ENCODE results near the gene MOGAT2. TPM values are rescaled to one million over a fixed set of nuclear protein-coding genes. Genes with fewer than 3 reads are reported as not detected.

MOGAT2 gene
- total RNA-seq, 1 donor from 2014 or later: not detected

DNA sequence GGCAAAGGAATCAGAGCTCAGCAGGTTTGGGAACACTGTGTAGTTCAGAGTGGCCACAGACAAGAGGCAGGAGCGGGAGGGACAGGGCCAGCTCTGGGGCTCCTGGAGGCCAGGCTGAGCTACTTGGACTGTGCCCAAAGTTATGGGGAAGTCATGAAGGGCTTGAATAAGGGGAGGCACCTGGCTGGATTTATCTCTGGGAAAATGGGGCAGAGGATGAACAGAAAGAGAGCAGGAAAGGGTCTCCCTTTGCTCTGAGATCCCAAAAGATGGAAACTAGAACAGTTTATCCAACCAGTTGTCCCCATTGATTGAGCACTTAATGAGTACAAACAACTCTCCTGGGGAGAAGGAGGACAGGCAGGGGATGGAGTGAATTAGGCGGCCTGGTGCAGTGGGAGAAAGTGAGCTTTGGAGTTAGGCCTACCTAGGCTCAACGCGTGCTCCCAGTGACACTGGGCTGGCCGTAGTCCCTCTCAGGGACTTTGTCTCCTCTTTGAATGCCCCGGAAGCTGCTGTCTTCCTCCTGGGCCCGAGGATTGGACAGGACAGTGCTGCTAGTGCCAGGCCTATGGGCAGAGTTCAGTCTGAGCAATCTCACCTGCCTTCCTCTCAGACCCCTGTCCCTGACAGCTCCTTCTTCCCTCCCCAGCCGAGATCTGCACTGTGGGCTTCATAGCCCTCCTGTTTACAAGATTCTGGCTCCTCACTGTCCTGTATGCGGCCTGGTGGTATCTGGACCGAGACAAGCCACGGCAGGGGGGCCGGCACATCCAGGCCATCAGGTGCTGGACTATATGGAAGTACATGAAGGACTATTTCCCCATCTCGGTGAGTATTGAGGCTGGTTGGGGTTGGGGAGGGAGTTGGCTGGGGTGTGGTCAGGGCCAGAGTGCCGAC, 2.0 kb downstream of the MOGAT2 start:
- H3K4me3 ChIP-seq: no peak overlapping the region
- H3K9me3 ChIP-seq: no peaks in the 10 kb centered on the region
- TF ChIP-seq POLR2AphosphoS5 (IDR thresholded peaks at IDR 0.05; ENCODE audit: insufficient read depth in 1 of 2, low read depth in 1 of 2): no peak
- TF ChIP-seq, protein P1, sequence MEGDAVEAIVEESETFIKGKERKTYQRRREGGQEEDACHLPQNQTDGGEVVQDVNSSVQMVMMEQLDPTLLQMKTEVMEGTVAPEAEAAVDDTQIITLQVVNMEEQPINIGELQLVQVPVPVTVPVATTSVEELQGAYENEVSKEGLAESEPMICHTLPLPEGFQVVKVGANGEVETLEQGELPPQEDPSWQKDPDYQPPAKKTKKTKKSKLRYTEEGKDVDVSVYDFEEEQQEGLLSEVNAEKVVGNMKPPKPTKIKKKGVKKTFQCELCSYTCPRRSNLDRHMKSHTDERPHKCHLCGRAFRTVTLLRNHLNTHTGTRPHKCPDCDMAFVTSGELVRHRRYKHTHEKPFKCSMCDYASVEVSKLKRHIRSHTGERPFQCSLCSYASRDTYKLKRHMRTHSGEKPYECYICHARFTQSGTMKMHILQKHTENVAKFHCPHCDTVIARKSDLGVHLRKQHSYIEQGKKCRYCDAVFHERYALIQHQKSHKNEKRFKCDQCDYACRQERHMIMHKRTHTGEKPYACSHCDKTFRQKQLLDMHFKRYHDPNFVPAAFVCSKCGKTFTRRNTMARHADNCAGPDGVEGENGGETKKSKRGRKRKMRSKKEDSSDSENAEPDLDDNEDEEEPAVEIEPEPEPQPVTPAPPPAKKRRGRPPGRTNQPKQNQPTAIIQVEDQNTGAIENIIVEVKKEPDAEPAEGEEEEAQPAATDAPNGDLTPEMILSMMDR (IDR thresholded peaks at IDR 0.05): no peak
- no peak for TF ChIP-seq POLR2A (IDR thresholded peaks at IDR 0.05)
- H3K36me3 ChIP-seq: no peaks in the 10 kb centered on the region
- no peak overlapping the region for H3K27ac ChIP-seq
- H3K27me3 ChIP-seq: no peaks in the 10 kb centered on the region
- intact Hi-C loops (cut with DNase I): no loop called here
- DNase-seq (ENCODE audit: extremely low spot score in 2 of 2): no peak
- no peaks in the 10 kb centered on the region for H3K4me1 ChIP-seq

DNA sequence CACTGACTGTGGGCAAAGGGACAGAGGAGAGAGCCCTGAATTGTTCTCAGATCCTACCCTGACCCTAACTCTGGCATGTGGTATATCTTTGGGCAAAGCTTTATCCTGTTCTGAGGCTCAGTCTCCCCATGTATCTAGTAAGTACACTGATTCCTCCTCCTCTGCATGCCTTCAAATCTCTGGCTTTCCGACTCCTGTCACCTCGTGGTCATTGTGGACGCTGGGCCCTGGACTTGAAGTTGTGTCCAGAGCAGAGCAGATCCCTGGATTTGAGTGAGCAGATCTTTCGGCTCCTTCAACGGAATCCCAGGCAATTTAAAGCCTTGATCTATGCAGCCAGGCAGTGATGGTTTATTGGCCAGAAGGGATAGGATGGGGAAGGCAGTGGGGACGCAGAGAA, 3.0 kb downstream of the MOGAT2 start:
- H3K36me3 ChIP-seq: no peaks in the 10 kb centered on the region
- H3K9me3 ChIP-seq: no peaks in the 10 kb centered on the region
- DNase-seq (ENCODE audit: extremely low spot score in 2 of 2): no peak
- TF ChIP-seq, protein P1 (IDR thresholded peaks at IDR 0.05): no peak
- TF ChIP-seq POLR2A (IDR thresholded peaks at IDR 0.05): no peak
- TF ChIP-seq POLR2AphosphoS5 (IDR thresholded peaks at IDR 0.05; ENCODE audit: insufficient read depth in 1 of 2, low read depth in 1 of 2): no peak
- intact Hi-C loops (cut with DNase I): no loop called here
- no peak overlapping the region for H3K27ac ChIP-seq
- no peaks in the 10 kb centered on the region for H3K27me3 ChIP-seq
- no peaks in the 10 kb centered on the region for H3K4me1 ChIP-seq
- no peak overlapping the region for H3K4me3 ChIP-seq

DNA sequence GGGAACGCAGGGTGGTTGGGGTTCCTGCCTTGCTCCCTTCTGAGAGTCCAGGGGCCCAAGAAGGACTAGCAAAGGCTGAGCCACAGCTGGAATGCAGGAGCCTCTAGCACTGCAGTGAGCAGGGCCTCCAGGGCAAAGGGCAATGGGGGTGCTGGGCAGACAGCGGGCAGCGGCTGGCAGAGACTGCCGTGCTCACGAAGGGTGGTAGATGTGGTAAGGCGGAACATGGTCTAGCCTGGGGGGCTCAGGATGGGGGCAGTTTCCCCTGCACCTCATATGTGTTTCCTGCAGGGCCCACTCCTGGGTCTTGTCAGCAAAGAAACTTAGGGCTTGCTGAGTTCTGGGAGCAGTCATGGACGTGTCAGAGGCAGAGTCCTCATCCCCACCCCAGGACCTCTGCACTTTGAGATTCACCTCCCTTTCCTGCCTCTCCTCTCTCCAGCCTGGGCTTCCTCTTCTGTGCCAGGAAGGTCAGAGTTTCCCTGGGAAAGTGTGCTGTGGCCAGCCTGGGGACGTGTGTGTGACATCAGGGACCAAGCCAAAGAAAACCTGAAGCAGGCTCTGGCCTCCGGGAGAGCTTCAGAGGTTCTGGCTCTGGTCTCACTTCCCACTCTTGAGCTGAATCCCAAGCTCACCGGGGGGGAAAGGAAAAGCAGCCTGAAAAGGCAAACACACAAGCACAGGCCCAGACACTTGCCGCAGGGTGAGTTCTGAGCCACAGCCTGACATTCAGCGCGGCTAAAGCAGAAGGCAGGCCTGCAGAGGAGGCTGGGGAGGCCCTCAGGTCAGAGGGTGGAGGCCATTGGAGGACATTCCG, 4.4 kb downstream of the MOGAT2 start:
- Histone ChIP-seq H3K27ac (no peak overlapping the region), H3K4me3 (no peak overlapping the region), H3K27me3 (no peaks in the 10 kb centered on the region), H3K36me3 (no peaks in the 10 kb centered on the region), H3K4me1 (no peaks in the 10 kb centered on the region), H3K9me3 (no peaks in the 10 kb centered on the region)
- DNase-seq (ENCODE audit: extremely low spot score in 2 of 2): no peak
- TF ChIP-seq POLR2A (IDR thresholded peaks at IDR 0.05) (no peak), POLR2AphosphoS5 (IDR thresholded peaks at IDR 0.05; ENCODE audit: insufficient read depth in 1 of 2, low read depth in 1 of 2) (no peak)
- TF ChIP-seq, protein P1 (IDR thresholded peaks at IDR 0.05): no peak
- intact Hi-C loops (cut with DNase I): no loop called here

DNA sequence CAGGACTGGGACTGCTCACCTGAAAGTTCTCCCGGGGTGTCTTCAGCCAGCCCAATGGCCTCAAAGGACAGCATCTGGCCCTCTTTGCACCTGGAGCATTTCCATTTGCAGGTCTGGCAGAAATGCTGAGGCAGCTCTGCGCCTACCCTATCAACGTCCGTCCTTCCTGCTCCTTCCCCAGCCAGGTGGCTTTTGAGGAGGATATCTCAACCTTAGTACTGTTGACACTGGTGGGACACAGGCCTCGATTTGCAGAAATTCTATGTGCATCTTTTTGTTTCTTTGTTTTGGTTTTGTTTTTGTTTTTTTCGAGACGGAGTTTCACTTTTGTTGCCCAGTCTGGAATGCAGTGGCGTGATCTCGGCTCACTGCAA, 5.0 kb downstream of the MOGAT2 start:
- Histone ChIP-seq H3K27me3 (no peaks in the 10 kb centered on the region), H3K9me3 (no peaks in the 10 kb centered on the region), H3K4me3 (no peak overlapping the region), H3K36me3 (no peaks in the 10 kb centered on the region), H3K4me1 (no peaks in the 10 kb centered on the region), H3K27ac (no peak overlapping the region)
- intact Hi-C loops (cut with DNase I): no loop called here
- DNase-seq (ENCODE audit: extremely low spot score in 2 of 2): no peak
- TF ChIP-seq POLR2AphosphoS5 (IDR thresholded peaks at IDR 0.05; ENCODE audit: insufficient read depth in 1 of 2, low read depth in 1 of 2): no peak

DNA sequence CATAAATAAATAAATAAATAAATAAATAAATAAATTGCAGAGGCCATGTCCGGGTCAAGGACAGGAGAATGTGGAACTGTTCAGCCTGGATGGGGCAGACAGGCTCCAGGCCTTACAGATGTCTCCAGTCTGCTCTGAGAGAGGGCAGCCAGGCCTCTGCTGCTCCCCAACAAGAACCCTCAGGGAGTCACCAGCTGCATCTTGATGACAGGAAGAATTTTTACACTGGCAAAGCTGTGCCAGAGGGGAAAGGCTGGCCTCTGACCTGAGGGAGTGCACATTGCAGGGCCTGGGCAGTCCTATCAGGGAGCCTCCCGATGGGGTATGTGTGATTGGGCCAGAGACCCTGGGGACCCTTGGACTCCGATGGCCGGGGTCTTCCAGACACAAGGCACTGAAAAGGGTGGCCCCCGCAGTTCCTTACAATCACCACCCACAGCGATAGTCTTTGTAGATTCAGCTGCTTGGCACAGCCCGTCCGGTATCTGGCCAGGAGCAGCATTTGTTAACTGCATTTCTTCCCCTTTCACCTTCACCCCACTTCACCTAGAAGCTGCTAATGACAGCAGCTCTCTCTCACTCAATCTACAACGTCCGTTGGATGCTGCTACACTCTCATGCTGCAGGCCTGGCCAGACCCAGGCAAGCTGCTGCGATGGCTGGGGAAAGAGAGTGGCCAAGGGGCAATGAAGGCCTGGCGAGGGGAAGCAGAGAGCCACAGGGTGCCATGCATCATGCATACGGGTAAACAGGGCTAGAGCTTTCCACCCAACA, 8.1 kb downstream of the MOGAT2 start:
- H3K27me3 ChIP-seq: no peaks in the 10 kb centered on the region
- H3K9me3 ChIP-seq: no peaks in the 10 kb centered on the region
- no peaks in the 10 kb centered on the region for H3K4me1 ChIP-seq
- H3K4me3 ChIP-seq: no peak overlapping the region
- no peaks in the 10 kb centered on the region for H3K36me3 ChIP-seq
- TF ChIP-seq POLR2AphosphoS5 (IDR thresholded peaks at IDR 0.05; ENCODE audit: insufficient read depth in 1 of 2, low read depth in 1 of 2) (no peak), POLR2A (IDR thresholded peaks at IDR 0.05) (no peak)
- TF ChIP-seq, protein P1 (IDR thresholded peaks at IDR 0.05): no peak
- intact Hi-C loops (cut with DNase I): no loop called here
- DNase-seq (ENCODE audit: extremely low spot score in 2 of 2): no peak
- no peak overlapping the region for H3K27ac ChIP-seq

All from vagina (tissue), 2 donors.